NCI-H510A (cell line): Measurements from ENCODE around the gene CNR2.
"Not testable (repeated sequence)": the region's sequence is repeated elsewhere in the genome, so short reads cannot be mapped to it uniquely, and the experiment has no call there.

Experiments used
- DNase-seq: peaks from one replicate; lab custom pipeline; 2025; lab: John Stamatoyannopoulos, UW

The CNR2 gene

DNA sequence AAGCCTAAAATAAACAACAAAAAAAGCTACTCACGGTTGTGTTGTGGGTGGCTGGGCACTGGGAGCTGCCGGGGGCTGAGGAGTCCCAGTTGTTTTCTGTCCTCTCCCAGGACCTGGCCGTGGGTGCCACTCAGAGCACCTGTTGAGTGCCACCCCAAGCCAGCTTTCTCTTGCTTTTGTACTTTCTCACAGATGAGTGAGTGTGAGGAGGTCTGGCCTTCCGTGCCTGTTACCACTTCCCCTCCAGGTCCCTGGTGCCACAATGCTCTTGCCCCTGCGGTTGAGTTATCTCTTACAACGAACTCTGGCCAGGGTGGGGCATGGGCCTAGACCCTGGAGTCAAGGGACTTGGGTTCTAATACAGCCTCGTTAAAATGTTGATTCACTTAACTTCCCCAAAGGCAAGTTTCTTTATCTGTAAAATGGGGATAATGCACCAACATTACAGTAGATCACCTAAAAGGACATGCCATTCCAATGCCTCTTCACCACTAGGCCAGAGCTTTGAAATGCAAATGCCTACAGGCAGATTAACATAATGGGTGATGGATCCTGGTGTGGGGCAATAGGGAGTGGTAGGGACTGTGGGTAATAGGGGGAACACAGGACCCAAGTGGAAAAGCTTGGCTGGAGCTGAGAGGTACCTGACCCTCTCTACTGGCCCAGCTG is at the start of gene CNR2:
Gene CNR2 (minus strand): TSS at position 151 of the 669 bp plus-strand sequence. CDS start 37,745 bp downstream, outside the sequence.
- no peak for DNase-seq

DNA sequence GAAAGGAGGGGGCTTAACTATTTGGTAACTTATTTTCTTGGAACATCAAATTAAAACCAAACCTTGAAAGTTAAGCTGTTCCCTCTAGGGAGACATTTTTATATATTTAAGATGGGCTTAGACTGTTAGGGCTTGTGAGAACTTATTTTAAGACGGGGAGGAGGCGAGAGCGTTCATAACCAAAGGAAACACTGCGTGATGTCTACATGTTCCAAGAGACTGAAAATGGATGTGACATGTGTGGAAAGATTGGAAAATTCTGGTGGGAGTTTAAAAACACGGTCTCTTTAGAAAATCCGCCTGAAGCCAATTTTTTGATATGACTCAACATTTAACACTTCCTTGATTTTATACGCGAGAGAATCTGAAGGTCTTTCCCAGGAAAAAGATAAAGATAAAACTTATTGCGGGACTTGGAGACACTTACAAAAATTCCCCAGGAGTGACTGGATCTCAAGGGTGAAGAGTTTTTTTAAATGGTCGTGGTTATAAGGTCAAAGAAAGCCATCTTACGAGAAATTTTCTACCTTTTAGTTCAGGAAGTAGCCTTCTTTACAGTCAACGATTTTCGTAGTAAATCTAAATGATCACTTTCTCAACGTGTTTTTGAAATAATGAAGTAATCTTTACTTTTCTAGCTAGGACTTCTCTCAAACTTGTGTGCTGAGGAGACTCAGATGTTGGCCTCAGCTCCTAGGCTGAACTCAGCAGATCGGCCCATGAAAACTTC is 47.3 kb upstream of the CNR2 start:
- DNase-seq, result no peak

GRCh38 chr1:23959461-23960290 is 46.5 kb upstream of the CNR2 start, which contains the start of gene PNRC2:
Gene PNRC2, plus strand, starts transcription at chr1:23959828. Its CDS starts 1,630 bp downstream, at chr1:23961458.
- peak; percentile 90 for DNase-seq

DNA sequence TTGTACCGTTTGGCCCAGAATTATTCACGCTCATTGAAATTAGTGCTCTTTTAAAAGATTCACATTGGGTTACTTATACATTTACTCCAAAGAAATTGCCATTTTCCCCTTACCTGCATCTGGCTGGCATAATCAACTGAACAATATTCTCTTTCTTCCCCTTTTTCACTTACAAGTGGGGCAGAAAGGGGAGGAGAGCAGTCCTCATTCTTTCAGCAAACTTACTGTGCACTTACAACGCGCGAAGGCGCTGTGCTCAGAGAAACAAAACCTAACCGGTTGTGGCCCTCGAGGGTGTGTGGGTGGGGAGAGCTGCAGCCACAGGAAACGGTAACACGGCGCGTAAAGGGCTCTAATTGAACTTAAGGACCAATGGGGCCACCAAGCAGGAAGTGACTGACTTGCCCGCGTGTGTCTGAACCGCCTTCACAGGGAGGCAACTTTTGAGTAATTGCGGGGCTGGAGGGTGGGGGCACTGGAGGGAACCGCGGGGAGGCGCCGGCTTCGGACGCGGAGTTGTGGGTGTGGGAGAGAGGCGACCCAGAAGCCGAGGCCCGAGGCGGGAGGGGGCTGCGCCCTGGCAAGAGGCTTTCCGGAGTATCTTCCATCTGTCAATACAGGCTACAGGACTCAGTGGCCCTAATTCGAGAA is 45.8 kb upstream of the CNR2 start:
- peak; percentile 94 for DNase-seq

GRCh38 chr1:23958040-23958809 is 45.1 kb upstream of the CNR2 start:
- not testable (repeated sequence) for DNase-seq

DNA sequence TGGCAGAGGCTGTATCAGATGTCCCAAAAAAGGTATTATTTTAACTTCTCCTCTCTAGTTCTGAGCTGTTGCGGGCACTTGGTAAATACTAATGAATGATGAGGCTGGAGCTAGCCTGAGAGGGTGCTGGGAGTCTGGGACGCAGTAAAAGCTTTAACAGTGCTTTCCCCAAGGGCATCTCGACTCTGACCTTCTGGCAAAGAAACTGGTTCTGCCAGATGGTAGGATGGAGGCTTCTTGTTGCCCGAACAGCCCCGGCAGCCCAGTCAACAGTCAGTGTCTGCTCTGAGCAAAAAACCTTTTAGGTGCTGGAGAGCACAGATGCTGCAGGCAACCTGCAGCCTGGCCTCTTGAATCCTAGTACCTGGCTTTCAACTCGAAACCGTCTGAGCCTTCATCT is 43.9 kb upstream of the CNR2 start:
- peak; percentile 64 for DNase-seq

GRCh38 chr1:23953020-23953419 is 39.9 kb upstream of the CNR2 start:
- no peak for DNase-seq

- no peak for DNase-seq
These were observed 34.2 kb upstream of the CNR2 start for GRCh38 chr1:23947366-23947765.

DNA sequence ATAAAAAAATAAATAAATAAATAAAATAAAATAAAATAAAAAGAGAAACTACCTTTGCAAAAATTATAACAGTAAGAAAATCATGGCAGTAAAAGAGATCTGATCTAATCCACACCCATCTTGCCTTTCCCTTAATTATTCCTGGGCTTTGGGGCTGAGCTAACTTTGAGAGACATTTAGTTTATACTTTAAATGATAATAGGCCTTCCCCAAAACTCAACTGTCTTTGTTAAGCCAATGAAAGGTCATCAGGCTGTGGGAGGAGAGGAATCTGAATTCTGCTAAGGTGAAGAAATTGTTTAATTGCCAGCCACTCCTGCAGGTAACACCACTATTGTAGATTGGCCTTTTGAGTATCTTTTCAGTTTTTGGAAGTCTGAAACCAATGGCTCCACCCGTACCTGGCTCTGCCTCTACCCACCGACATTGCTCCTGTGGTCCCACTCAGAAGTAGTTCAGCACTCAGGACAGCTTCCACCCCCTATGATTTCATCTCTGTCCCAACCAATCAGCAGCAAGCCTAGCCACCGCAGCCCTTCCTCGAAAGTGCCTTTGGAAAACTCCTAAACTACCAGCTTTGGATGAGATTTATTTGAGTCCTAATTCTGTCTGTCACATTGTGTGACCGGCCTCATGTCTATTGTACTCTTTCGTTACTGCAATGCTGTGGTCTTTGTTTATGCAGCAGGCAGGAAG is 23.5 kb upstream of the CNR2 start:
- DNase-seq, result no peak

- no peak for DNase-seq
These were observed 18.3 kb upstream of the CNR2 start for GRCh38 chr1:23931491-23931880.

DNA sequence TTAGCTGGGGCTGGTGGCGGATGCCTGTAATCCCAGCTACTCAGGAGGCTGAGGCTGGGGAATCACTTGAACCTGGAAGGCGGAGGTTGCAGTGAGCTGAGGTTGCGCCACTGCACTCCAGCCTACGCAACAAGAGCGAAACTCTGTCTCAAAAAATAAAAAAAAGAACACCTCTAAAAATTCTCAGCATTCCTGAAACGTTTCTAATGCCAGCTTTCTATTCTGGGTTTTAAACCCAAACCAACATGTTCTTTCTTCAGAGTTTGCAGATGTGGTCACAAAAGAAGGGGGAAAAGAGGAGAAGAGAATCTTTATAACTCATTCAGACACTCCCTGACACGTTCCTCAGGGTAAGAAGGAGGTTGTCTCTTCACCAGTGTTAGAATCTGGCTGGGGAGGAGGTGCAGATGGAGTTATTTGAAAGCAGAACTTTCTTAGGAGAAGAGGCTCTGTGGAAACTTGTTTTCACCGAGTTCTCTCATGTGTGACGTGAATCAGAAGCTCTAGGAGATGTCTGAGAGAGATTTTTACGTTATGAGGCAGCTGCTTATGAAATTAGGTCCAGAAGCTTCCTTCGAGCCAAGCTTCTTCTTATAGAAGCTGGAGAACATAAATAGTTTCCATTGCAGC is 17.8 kb upstream of the CNR2 start:
- no peak for DNase-seq

- no peak for DNase-seq
These were observed 17.1 kb upstream of the CNR2 start for GRCh38 chr1:23930270-23930669.

- no peak for DNase-seq
These were observed 15.6 kb upstream of the CNR2 start for GRCh38 chr1:23928789-23929188.

GRCh38 chr1:23927097-23927496 is 13.9 kb upstream of the CNR2 start:
- DNase-seq, result no peak

DNA sequence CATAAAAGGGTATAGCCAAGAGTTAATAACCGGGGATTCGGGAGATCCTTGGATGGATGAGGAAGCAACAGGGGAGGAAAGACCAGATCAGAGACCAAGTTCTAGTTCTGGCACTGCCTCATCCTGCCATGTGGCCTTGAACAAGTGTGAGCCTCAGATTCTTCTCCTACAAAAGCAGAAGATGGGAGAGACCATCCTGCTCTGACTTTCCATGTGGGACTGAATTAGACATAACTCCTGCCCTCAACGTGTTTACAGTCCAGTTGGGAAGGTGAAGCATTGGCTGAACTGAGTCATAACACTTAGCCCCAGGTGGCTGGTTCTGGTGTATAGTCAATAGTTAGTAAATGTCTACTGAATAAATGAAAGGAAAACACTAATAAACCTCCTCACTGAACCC is 12.1 kb upstream of the CNR2 start:
- no peak for DNase-seq

- no peak for DNase-seq
These were observed 11.4 kb upstream of the CNR2 start for GRCh38 chr1:23924601-23925000.

- DNase-seq, result no peak
These were observed 10.7 kb upstream of the CNR2 start for GRCh38 chr1:23923592-23924499.

DNA sequence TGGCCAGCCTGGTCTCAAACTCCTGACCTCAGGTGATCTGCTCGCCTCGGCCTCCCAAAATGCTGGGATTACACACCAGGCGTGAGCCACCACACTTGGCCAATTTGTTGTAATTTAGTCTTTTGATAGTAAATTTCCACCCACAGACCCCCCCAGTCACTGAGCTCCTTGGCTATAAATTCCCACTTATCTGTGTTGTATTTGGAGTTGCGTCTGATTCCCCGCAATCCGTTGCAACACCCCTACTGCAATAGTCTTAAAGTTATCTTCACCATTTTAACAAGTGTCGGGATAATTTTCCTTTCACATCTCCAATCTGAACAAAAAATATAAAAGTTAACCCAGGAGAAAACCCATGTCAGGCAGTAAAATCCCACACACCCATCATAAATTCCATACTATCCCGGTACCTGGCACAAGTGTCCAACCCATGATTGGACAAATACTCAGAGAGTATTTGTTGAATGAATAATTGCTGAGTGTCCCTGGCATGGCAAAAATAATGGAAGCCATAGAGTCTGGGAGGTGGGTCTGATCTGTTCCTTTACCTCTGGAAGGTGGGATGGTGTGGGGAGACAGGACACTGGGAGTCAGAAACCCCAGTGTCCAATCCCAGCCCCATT is 9.3 kb upstream of the CNR2 start:
- no peak for DNase-seq
